Neural progenitor cell (in vitro differentiated cells): ENCODE measurements around the gene SNRNP200.

Source experiments
- CTCF ChIP-seq: fragments of 200-600 bp; sonication (generic); IDR thresholded peaks from 2 replicates; pipeline ENCODE4 v1.5.1; 2017; ENCODE audit warnings: antibody characterized with exemption, mild to moderate bottlenecking
- EZH2 ChIP-seq: fragments of 200-600 bp; sonication (generic); IDR thresholded peaks from 2 replicates; pipeline ENCODE4 v1.6.1; 2017; ENCODE audit warnings: antibody characterized with exemption, mild to moderate bottlenecking, moderate library complexity

GRCh38 chr2:96306370-96306769 is 1.0 kb upstream of the SNRNP200 start:
- TF ChIP-seq CTCF (no peak), EZH2 (no peak)
